Hepatocyte (in vitro differentiated cells): ENCODE measurements around the gene PLCB4.

ENCODE experiments used
- CTCF ChIP-seq: fragments of 200-600 bp; sonication (generic); IDR thresholded peaks from 2 replicates; pipeline ENCODE4 v1.5.1; 2016; ENCODE audit warnings: antibody characterized with exemption, mild to moderate bottlenecking; ENCODE audit not compliant: poor library complexity
- EZH2 ChIP-seq: fragments of 200-600 bp; sonication (generic); IDR thresholded peaks from 2 replicates; pipeline ENCODE4 v1.6.1; 2016; ENCODE audit warnings: antibody characterized with exemption, mild to moderate bottlenecking, borderline replicate concordance
- EZH2phosphoT487 ChIP-seq: fragments of 200-600 bp; sonication (generic); IDR thresholded peaks from one replicate; pipeline ENCODE4 v1.6.1; 2018; ENCODE audit warnings: antibody characterized with exemption, mild to moderate bottlenecking, low read depth, moderate library complexity; ENCODE audit not compliant: unreplicated experiment, severe bottlenecking

DNA sequence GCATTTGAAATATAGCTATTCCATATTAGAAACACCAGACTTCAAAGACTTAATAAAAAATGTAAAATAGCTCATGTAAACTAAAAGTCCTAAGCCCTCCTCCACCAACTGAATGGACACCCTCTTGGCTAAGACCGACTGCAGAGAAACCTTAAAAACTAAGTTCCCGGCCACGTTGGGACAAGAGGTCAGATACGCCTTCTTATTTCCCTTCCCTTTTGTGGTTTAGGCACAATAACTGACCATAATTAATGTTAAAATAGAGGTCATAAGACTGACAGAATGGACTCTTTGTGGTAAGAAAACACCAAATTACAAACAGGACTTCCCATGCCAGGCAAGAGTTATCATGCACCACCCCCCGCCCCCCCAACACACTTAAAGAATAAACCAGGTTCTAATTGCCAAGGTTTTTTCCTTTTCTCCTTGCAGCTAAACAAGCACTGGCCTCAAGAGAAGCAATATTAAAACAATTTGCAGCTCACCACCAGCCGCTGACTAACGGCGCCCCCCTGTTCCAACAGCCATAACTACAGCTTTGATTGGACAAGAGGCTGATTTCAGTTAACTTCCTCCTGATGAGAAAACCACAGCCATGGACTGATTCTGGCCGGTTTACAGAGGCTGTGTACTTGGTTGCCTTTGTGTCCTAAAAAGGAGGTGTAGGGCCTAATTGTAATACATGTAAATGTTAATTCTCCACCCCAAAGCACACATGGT is 434.8 kb downstream of the PLCB4 start:
- no peak for TF ChIP-seq CTCF
- TF ChIP-seq EZH2 = no peak
- TF ChIP-seq EZH2phosphoT487 = no peak
